Spleen (tissue), 11 donors: Measurements from ENCODE around the gene ZNF606. TPM values are rescaled to one million over a fixed set of nuclear protein-coding genes. Genes with fewer than 3 reads are reported as not detected.
A peak's percentile ranks its signal among the peaks of the same experiment; 100 is the strongest.

Source experiments
- DNase-seq: peaks from one replicate; pipeline ENCODE4 v3.0.0-alpha.2; 2020
- H3K27ac ChIP-seq, 8 donors: fragments of 200-600 bp; sonication (generic) in 7 of 8; 1 replicate in 4 of 8; 2 replicates in 4 of 8; pipeline versions ENCODE4 v1.5.0 to v1.8.0; 2016 to 2021; ENCODE audit warnings: inconsistent platforms in 4 of 8, mild to moderate bottlenecking in 4 of 8, moderate library complexity in 1 of 8
- H3K27me3 ChIP-seq, 7 donors: fragments of 200-600 bp; sonication (generic) in 6 of 7; replicated peaks in 1 of 7; 1 replicate in 4 of 7; 2 replicates in 3 of 7; pipeline versions ENCODE4 v1.5.0 to v1.8.0; 2016 to 2021; ENCODE audit warnings: inconsistent platforms in 3 of 7, mild to moderate bottlenecking in 1 of 7
- H3K36me3 ChIP-seq, 6 donors: fragments of 200-600 bp; sonication (generic) in 5 of 6; 1 replicate in 4 of 6; 2 replicates in 2 of 6; pipeline versions ENCODE4 v1.5.0 to v1.8.0; 2016 to 2021; ENCODE audit warnings: inconsistent platforms in 2 of 6
- H3K4me1 ChIP-seq, 6 donors: fragments of 200-600 bp; sonication (generic) in 5 of 6; 1 replicate in 3 of 6; 2 replicates in 3 of 6; pipeline versions ENCODE4 v1.5.0 to v1.8.0; 2016 to 2021; ENCODE audit warnings: inconsistent platforms in 3 of 6
- H3K4me3 ChIP-seq, 8 donors: fragments of 200-600 bp; sonication (generic) in 7 of 8; 1 replicate in 4 of 8; 2 replicates in 4 of 8; pipeline versions ENCODE4 v1.5.0 to v1.8.0; 2016 to 2021; ENCODE audit warnings: inconsistent platforms in 4 of 8, mild to moderate bottlenecking in 4 of 8, moderate library complexity in 2 of 8
- H3K9me3 ChIP-seq, 8 donors: fragments of 200-600 bp; sonication (generic) in 7 of 8; 1 replicate in 4 of 8; 2 replicates in 4 of 8; pipeline versions ENCODE4 v1.5.0 to v1.8.0; 2016 to 2021; ENCODE audit warnings: inconsistent platforms in 4 of 8
- POLR2A ChIP-seq, 3 donors: fragments of 450-650 bp; IDR thresholded peaks; one replicate each; pipeline ENCODE4 v1.5.1; 2017; ENCODE audit warnings: antibody characterized with exemption in 3 of 3, mild to moderate bottlenecking in 1 of 3
- POLR2AphosphoS5 ChIP-seq, 3 donors: sonication (generic); formaldehyde crosslinking; IDR thresholded peaks; one replicate each; pipeline ENCODE4 v1.5.1; 2017; ENCODE audit warnings: antibody characterized with exemption in 3 of 3
- WGBS, 5 donors: extraction: QIAGEN DNeasy Blood & Tissue Kit in 3 of 5; methylation state at CpG; one replicate each; pipeline versions ENCODE4 v1.1.5 to v1.1.7; 2013 to 2018; 5-methylcytosine and 5-hydroxymethylcytosine counted together
- intact Hi-C: fragments of 100-400 bp; cut with DNase I; formaldehyde crosslinking; loops from one replicate; pipeline ENCODE4 v1.15.0; 2023; ENCODE audit warnings: low total_unique reads
- polyA plus RNA-seq, 3 donors: library from polyadenylated mRNA; stranded (reverse); fragments of 200-250 nt; gene quantifications; one replicate each; pipeline ENCODE4 v1.2.1, GENCODE V29; 2013
- total RNA-seq, 7 donors: library from RNA; depleted of rRNA in 3 of 7; stranded (reverse); fragments of >200 nt in 3 of 7; fragmentation: NEBNext Ultra II Directional in 4 of 7; extraction: Animal tissue kit (Norgen Biotek cat#: 25700) in 4 of 7; gene quantifications; one replicate each; pipeline versions ENCODE4 v1.1.0 to v1.2.1, GENCODE V29; 2016 to 2021
- TF ChIP-seq, protein P1 (sequence below), 11 experiments: fragments of 200-600 bp in 7 of 11; fragments of 450-650 bp in 4 of 11; sonication (generic) in 4 of 11; IDR thresholded peaks in 8 of 11; conservative IDR thresholded peaks in 3 of 11; 1 replicate in 7 of 11; 2 replicates in 4 of 11; pipeline versions ENCODE4 v1.4.0 to v1.8.0; 2016 to 2021; ENCODE audit warnings: antibody characterized with exemption in 11 of 11, inconsistent platforms in 4 of 11, mild to moderate bottlenecking in 1 of 11
- donor health status: healthy with polysubstance abuse.
- donor health status: DM: no; HTN: no; CAD: no; lungs with moderate emphysema.
- donor health status: DM: no; HTN: no; CAD: no.
- donor health status: Bipolar disorder and iron deficiency.
- donor health status: healthy.
- donor health status: DM: no; HTN: no; CAD: no.
- donor health status: DM: yes; HTN: yes; CAD: no.

The ZNF606 gene
- total and polyA plus RNA-seq, 10 donors = 5.6 to 25.3 (median 16.1) TPM

- intact Hi-C loops = no loop called here
- 94 to 100% (median 95%) methylated on average over 1 of the region's 1 CpG for WGBS, 5 donors
- TF ChIP-seq, protein P1, sequence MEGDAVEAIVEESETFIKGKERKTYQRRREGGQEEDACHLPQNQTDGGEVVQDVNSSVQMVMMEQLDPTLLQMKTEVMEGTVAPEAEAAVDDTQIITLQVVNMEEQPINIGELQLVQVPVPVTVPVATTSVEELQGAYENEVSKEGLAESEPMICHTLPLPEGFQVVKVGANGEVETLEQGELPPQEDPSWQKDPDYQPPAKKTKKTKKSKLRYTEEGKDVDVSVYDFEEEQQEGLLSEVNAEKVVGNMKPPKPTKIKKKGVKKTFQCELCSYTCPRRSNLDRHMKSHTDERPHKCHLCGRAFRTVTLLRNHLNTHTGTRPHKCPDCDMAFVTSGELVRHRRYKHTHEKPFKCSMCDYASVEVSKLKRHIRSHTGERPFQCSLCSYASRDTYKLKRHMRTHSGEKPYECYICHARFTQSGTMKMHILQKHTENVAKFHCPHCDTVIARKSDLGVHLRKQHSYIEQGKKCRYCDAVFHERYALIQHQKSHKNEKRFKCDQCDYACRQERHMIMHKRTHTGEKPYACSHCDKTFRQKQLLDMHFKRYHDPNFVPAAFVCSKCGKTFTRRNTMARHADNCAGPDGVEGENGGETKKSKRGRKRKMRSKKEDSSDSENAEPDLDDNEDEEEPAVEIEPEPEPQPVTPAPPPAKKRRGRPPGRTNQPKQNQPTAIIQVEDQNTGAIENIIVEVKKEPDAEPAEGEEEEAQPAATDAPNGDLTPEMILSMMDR (IDR thresholded peaks at IDR 0.05 in 8 of 11, conservative IDR thresholded peaks at IDR 0.05 in 3 of 11) = peak in 1 of 11 experiments; percentile 20
- no peak for TF ChIP-seq POLR2AphosphoS5 (IDR thresholded peaks at IDR 0.05)
- no peak overlapping the region for H3K4me3 ChIP-seq
- peaks cover 6 to 95% (median 90%) of the 10 kb centered on the region in 8 donors for H3K9me3 ChIP-seq
- peaks cover 0 to 50% (median 21%) of the 10 kb centered on the region in 6 donors for H3K4me1 ChIP-seq
- no peak overlapping the region for H3K27ac ChIP-seq
- peaks cover 3 to 44% (median 31%) of the 10 kb centered on the region in 6 donors for H3K36me3 ChIP-seq
- DNase-seq = no peak
- H3K27me3 ChIP-seq = no peaks in the 10 kb centered on the region
Observed at GRCh38 chr19:58007285-58007684, 4.7 kb upstream of the ZNF606 start.

DNA sequence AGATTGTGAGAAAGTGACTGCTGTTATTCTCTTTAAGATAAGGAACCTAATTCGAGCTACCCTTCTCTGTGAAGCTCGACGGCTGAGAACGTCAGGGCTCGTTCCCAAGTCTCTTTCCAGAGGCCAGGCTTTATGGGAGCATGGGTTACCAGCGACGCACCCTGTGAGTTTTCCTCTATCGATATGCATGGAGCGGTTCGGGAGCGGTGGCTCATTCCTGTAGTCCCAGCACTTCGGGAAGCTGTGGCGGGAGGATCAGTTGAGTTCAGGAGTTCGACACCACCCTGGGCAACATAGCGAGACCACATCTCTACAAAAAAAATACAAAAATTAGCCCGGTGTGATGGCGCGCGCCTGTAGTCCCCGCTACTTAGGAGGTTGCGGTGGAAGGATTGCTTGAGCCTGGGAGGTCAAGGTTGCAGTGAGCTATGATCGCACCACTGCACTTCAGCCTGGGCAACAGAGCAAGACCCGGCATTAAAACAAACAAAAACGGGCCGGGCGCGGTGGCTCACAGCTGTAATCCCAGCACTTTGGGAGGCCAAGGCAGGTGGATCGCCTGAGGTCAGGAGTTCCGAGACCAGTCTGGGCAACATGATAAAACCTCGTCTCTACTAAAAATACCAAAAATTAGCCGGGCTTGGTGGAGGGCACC lies 681 bp upstream of the ZNF606 start:
- 22 to 43% (median 39%) methylated on average over 24 to 31 of the region's 31 CpGs for WGBS, 5 donors
- peak; percentile 62 for DNase-seq
- Histone ChIP-seq H3K27me3 (no peaks in the 10 kb centered on the region), H3K27ac (peak overlapping the region; percentile 88 to 98 (median 93)), H3K4me3 (peak overlapping the region; percentile 63 to 85 (median 77)), H3K36me3 (peaks cover 6 to 73% (median 56%) of the 10 kb centered on the region in 6 donors), H3K9me3 (peaks cover 6 to 86% (median 79%) of the 10 kb centered on the region in 8 donors), H3K4me1 (peaks cover 11 to 48% (median 28%) of the 10 kb centered on the region in 6 donors)
- TF ChIP-seq POLR2AphosphoS5 (IDR thresholded peaks at IDR 0.05) (no peak), POLR2A (IDR thresholded peaks at IDR 0.05) (no peak)
- TF ChIP-seq, protein P1 (IDR thresholded peaks at IDR 0.05 in 8 of 11, conservative IDR thresholded peaks at IDR 0.05 in 3 of 11) = no peak
- intact Hi-C loops = no loop called here

DNA sequence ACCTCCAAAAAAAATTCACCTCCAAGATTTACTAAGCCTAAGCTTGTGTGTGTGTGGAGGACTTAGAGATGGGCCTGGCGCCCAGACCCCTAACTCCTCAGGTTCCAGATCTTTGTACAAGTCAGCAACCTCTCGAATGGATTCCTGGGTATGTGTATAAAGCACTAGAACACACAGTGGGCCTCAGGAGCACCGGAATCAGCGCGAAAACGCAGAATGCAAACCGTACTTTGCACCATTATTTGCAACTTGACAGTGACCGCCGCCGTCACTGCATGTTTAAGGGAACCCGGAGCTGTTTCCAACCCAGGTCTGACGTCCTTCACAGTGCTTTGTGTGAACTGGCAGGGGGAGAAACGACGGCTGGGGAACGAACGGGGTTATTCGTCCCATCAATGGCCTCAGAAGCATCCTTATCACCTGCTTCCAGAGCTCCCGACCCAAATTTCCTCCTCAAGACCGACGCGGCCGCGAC lies 688 bp downstream of the ZNF606 start:
- Histone ChIP-seq H3K36me3 (peaks cover 10 to 79% (median 67%) of the 10 kb centered on the region in 6 donors), H3K4me1 (peaks cover 11 to 48% (median 28%) of the 10 kb centered on the region in 6 donors), H3K9me3 (peaks cover 6 to 86% (median 79%) of the 10 kb centered on the region in 8 donors), H3K27ac (peak overlapping the region; percentile 88 to 98 (median 93)), H3K4me3 (peak overlapping the region; percentile 63 to 85 (median 77)), H3K27me3 (no peaks in the 10 kb centered on the region)
- no peak for DNase-seq
- TF ChIP-seq POLR2AphosphoS5 (IDR thresholded peaks at IDR 0.05) (no peak), POLR2A (IDR thresholded peaks at IDR 0.05) (no peak)
- TF ChIP-seq, protein P1 (IDR thresholded peaks at IDR 0.05 in 8 of 11, conservative IDR thresholded peaks at IDR 0.05 in 3 of 11) = no peak
- intact Hi-C loops = no loop called here
- 3 to 20% (median 7%) methylated on average over 22 to 23 of the region's 23 CpGs for WGBS, 5 donors

- DNase-seq = no peak
- Histone ChIP-seq H3K36me3 (peaks cover 6 to 79% (median 67%) of the 10 kb centered on the region in 6 donors), H3K27ac (no peak overlapping the region), H3K9me3 (peaks cover 9 to 86% (median 79%) of the 10 kb centered on the region in 8 donors), H3K4me1 (peaks cover 11 to 48% (median 28%) of the 10 kb centered on the region in 6 donors), H3K4me3 (peak overlapping the region in 1 of 8 donors; percentile 76), H3K27me3 (no peaks in the 10 kb centered on the region)
- no peak for TF ChIP-seq POLR2A (IDR thresholded peaks at IDR 0.05)
- no peak for TF ChIP-seq POLR2AphosphoS5 (IDR thresholded peaks at IDR 0.05)
- TF ChIP-seq, protein P1 (IDR thresholded peaks at IDR 0.05 in 8 of 11, conservative IDR thresholded peaks at IDR 0.05 in 3 of 11) = no peak
- intact Hi-C loops = no loop called here
- WGBS, 5 donors = 96 to 99% (median 98%) methylated on average over 4 of the region's 4 CpGs
Observed at GRCh38 chr19:58000677-58001076, 1.9 kb downstream of the ZNF606 start.
